Peyer's patch (tissue), 4 donors: ENCODE data around the gene GCLM.

Experiments
- POLR2A ChIP-seq, 2 donors: fragments of 450-650 bp; IDR thresholded peaks; one replicate each; pipeline ENCODE4 v1.5.1; 2017; ENCODE audit warnings: antibody characterized with exemption in 2 of 2, mild to moderate bottlenecking in 2 of 2, moderate library complexity in 2 of 2
- TF ChIP-seq, protein P1 (sequence below), 6 experiments: fragments of 450-650 bp in 4 of 6; fragments of 200-600 bp in 2 of 6; sonication (generic) in 1 of 6; IDR thresholded peaks; one replicate each; pipeline ENCODE4 v1.5.1; 2017 to 2019; ENCODE audit warnings: antibody characterized with exemption in 6 of 6, mild to moderate bottlenecking in 3 of 6, moderate library complexity in 1 of 6

DNA sequence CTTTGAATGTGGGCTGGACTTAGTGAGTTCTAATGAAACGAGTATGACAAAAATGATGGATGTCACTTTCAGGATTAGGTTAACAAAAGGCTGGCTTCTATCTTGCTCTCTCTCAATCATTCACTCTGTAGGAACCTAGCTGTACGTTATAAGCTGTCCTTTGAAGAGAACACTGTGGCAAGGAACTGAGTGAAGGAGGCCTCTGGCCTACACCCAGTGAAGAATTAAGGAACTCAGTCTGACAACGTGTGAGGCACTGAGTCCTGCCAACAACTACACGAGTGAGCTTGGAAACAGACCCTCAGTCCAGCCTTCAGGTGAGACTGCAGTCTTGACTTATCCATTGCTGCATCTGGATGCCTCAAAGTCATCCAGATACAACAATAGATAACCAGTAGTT lies 27.0 kb downstream of the GCLM start:
- TF ChIP-seq, protein P1, sequence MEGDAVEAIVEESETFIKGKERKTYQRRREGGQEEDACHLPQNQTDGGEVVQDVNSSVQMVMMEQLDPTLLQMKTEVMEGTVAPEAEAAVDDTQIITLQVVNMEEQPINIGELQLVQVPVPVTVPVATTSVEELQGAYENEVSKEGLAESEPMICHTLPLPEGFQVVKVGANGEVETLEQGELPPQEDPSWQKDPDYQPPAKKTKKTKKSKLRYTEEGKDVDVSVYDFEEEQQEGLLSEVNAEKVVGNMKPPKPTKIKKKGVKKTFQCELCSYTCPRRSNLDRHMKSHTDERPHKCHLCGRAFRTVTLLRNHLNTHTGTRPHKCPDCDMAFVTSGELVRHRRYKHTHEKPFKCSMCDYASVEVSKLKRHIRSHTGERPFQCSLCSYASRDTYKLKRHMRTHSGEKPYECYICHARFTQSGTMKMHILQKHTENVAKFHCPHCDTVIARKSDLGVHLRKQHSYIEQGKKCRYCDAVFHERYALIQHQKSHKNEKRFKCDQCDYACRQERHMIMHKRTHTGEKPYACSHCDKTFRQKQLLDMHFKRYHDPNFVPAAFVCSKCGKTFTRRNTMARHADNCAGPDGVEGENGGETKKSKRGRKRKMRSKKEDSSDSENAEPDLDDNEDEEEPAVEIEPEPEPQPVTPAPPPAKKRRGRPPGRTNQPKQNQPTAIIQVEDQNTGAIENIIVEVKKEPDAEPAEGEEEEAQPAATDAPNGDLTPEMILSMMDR (IDR thresholded peaks at IDR 0.05), result no peak
- TF ChIP-seq POLR2A (IDR thresholded peaks at IDR 0.05), result no peak
